Lower leg skin (tissue), 3 donors: ENCODE results near the gene DIO1.

Source experiments
- CTCF ChIP-seq, 3 donors: fragments of 450-650 bp; IDR thresholded peaks; one replicate each; pipeline ENCODE4 v1.5.1; 2016; ENCODE audit warnings: antibody characterized with exemption in 3 of 3, mild to moderate bottlenecking in 3 of 3, moderate library complexity in 2 of 3
- POLR2A ChIP-seq, 2 donors: fragments of 450-650 bp; IDR thresholded peaks; one replicate each; pipeline ENCODE4 v1.6.1; 2016 to 2017; ENCODE audit warnings: antibody characterized with exemption in 2 of 2, mild to moderate bottlenecking in 1 of 2, moderate library complexity in 1 of 2

DNA sequence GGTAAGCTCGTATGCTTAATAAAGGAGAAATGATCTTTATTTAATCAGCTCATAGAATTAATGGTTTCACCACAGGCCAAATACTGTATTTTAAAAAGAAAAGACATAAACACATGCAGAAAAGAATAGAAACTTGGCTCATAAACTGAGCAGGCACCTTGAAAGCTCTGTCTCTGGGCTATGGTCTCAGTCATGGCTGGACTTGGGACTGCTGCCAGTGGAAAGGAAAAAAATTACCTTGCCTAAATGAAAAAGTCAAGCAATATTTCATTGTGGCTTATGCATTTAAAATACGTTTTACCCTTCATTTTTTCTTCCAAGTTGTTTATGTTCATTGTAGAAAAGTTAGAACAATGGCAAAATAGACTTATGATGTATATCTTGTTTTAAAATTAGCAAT lies 60.1 kb downstream of the DIO1 start:
- TF ChIP-seq POLR2A (IDR thresholded peaks at IDR 0.05) (no peak), CTCF (IDR thresholded peaks at IDR 0.05) (no peak)
